HepG2 (cell line): ENCODE results near the gene SPSB1. TPM values are rescaled to one million over a fixed set of nuclear protein-coding genes. Genes with fewer than 3 reads are reported as not detected.

Source experiments
- CREM ChIP-seq, 2 experiments: sonication (generic) in 1 of 2; formaldehyde crosslinking in 1 of 2; IDR thresholded peaks; 2 replicates each; pipeline versions ENCODE4 v1.4.0 to v1.6.1; 2016 to 2020; ENCODE audit warnings: antibody characterized with exemption in 1 of 2, mild to moderate bottlenecking in 1 of 2, missing genetic modification reagents in 1 of 2
- E2F2 ChIP-seq: sonication (generic); formaldehyde crosslinking; IDR thresholded peaks from 2 replicates; pipeline ENCODE4 v1.4.0; 2020; ENCODE audit warnings: missing genetic modification reagents, borderline replicate concordance
- GATAD1 ChIP-seq: IDR thresholded peaks from 2 replicates; pipeline ENCODE4 v1.6.1; 2016; ENCODE audit warnings: missing genetic modification reagents, missing compliant biosample characterization
- HMGA1 ChIP-seq: sonication (generic); formaldehyde crosslinking; conservative IDR thresholded peaks from 2 replicates; pipeline ENCODE4 v1.4.0; 2020; ENCODE audit warnings: missing genetic modification reagents
- MATR3 ChIP-seq: sonication (generic); formaldehyde crosslinking; IDR thresholded peaks from 2 replicates; pipeline ENCODE4 v1.4.0; 2020; ENCODE audit warnings: missing genetic modification reagents
- MED1 ChIP-seq: sonication (generic); formaldehyde crosslinking; IDR thresholded peaks from 2 replicates; pipeline ENCODE4 v1.4.0; 2020; ENCODE audit warnings: missing genetic modification reagents
- PATZ1 ChIP-seq: sonication (generic); formaldehyde crosslinking; IDR thresholded peaks from 2 replicates; pipeline ENCODE4 v1.4.0; 2020; ENCODE audit warnings: missing genetic modification reagents
- POLR2AphosphoS5 ChIP-seq: IDR thresholded peaks from 2 replicates; pipeline ENCODE4 v1.6.1; 2012; ENCODE audit warnings: low read depth, low read length
- RFX5 ChIP-seq: IDR thresholded peaks from 2 replicates; pipeline ENCODE4 v1.6.1; 2011; ENCODE audit warnings: low read depth, low read length, improper control_type of control experiment
- RXRA ChIP-seq: sonication (generic); formaldehyde crosslinking; IDR thresholded peaks from 2 replicates; pipeline ENCODE4 v1.5.1; 2020; ENCODE audit warnings: missing genetic modification reagents
- SETDB1 ChIP-seq: sonication (generic); formaldehyde crosslinking; IDR thresholded peaks from 2 replicates; pipeline ENCODE4 v1.5.1; 2020; ENCODE audit warnings: missing genetic modification reagents, mild to moderate bottlenecking, borderline replicate concordance
- SOX6 ChIP-seq, 2 experiments: fragments of 450-650 bp in 1 of 2; sonication (generic) in 1 of 2; formaldehyde crosslinking in 1 of 2; IDR thresholded peaks; 2 replicates each; pipeline versions ENCODE4 v1.4.0 to v1.6.1; 2017 to 2020; ENCODE audit warnings: antibody characterized with exemption in 1 of 2, mild to moderate bottlenecking in 1 of 2, missing genetic modification reagents in 1 of 2
- XRCC5 ChIP-seq: fragments of 200-400 bp; formaldehyde crosslinking; optimal IDR thresholded peaks from 2 replicates; pipeline ENCODE3; 2017; ENCODE audit warnings: mild to moderate bottlenecking, low read length
- ZFP90 ChIP-seq: sonication (generic); formaldehyde crosslinking; IDR thresholded peaks from 2 replicates; pipeline ENCODE4 v1.8.0; 2022; ENCODE audit warnings: missing genetic modification reagents, mild to moderate bottlenecking, inconsistent platforms, borderline replicate concordance
- ZNF256 ChIP-seq: sonication (generic); formaldehyde crosslinking; conservative IDR thresholded peaks from 2 replicates; pipeline ENCODE4 v1.4.0; 2020; ENCODE audit warnings: missing genetic modification reagents
- ZNF292 ChIP-seq: sonication (generic); formaldehyde crosslinking; IDR thresholded peaks from 2 replicates; pipeline ENCODE4 v1.8.1; 2022; ENCODE audit warnings: mild to moderate bottlenecking, low read depth, missing genetic modification reagents, borderline replicate concordance
- ZNF550 ChIP-seq: sonication (generic); formaldehyde crosslinking; IDR thresholded peaks from 2 replicates; pipeline ENCODE4 v1.4.0; 2020; ENCODE audit warnings: mild to moderate bottlenecking, missing genetic modification reagents, borderline replicate concordance
- ZNF761 ChIP-seq: sonication (generic); formaldehyde crosslinking; conservative IDR thresholded peaks from 2 replicates; pipeline ENCODE4 v1.4.0; 2020; ENCODE audit warnings: mild to moderate bottlenecking, missing genetic modification reagents
- ZNF766 ChIP-seq: sonication (generic); formaldehyde crosslinking; IDR thresholded peaks from 2 replicates; pipeline ENCODE4 v1.5.0; 2020; ENCODE audit warnings: missing genetic modification reagents, borderline replicate concordance
- ZNF83 ChIP-seq: sonication (generic); formaldehyde crosslinking; IDR thresholded peaks from 2 replicates; pipeline ENCODE4 v1.4.0; 2020; ENCODE audit warnings: missing genetic modification reagents, mild to moderate bottlenecking, borderline replicate concordance
- ZSCAN22 ChIP-seq: sonication (generic); formaldehyde crosslinking; IDR thresholded peaks from 2 replicates; pipeline ENCODE4 v1.4.0; 2020; ENCODE audit warnings: mild to moderate bottlenecking, missing genetic modification reagents
- ZSCAN30 ChIP-seq: sonication (generic); formaldehyde crosslinking; IDR thresholded peaks from 2 replicates; pipeline ENCODE4 v1.5.0; 2020; ENCODE audit warnings: mild to moderate bottlenecking, missing genetic modification reagents
- polyA plus RNA-seq, 8 experiments: library from polyadenylated mRNA; depleted of rRNA in 3 of 8; stranded (reverse) in 7 of 8; unstranded in 1 of 8; fragments of >200 nt; fragmentation: Illumina TruSeq in 4 of 8; extraction: Trizol in 4 of 8; gene quantifications; 2 replicates each; pipeline versions ENCODE4 v1.2.1 to v1.2.3, GENCODE V29; 2011 to 2016; ENCODE audit warnings: low read depth in 4 of 8, missing spikeins in 1 of 8, mixed read lengths in 1 of 8; ENCODE audit not compliant: insufficient read depth in 1 of 8
- total RNA-seq, 5 experiments: library from RNA; depleted of rRNA; stranded (reverse); fragments of >200 nt; fragmentation: Illumina TruSeq; extraction: Trizol; gene quantifications; 2 replicates each; pipeline ENCODE4 v1.2.3, GENCODE V29; 2016; ENCODE audit warnings: low read depth in 1 of 5
- TF ChIP-seq, protein P1 (sequence below): sonication (generic); formaldehyde crosslinking; conservative IDR thresholded peaks from 2 replicates; pipeline ENCODE4 v1.8.1; 2023; ENCODE audit warnings: missing genetic modification reagents
- TF ChIP-seq, protein P2 (sequence below): IDR thresholded peaks from 2 replicates; pipeline ENCODE4 v1.6.1; 2016; ENCODE audit warnings: missing biosample characterization, missing genetic modification reagents, low read depth

Gene SPSB1
- total and polyA plus RNA-seq, 2 of the 13 experiments (the other 11 are each of a cell fraction or from before 2014, with no cell fraction given), result 5.0 to 8.0 TPM

- no peak; the same call in 1 of the 2 replicates for TF ChIP-seq PATZ1
- no peak for TF ChIP-seq SETDB1 (CRISPR knock-in tag)
- 0 out of 2 replicates have a peak, but pooled peaks have one; percentile 17 for TF ChIP-seq GATAD1 (CRISPR knock-in tag)
- TF ChIP-seq HMGA1 (CRISPR knock-in tag), result no peak
- 0 out of 2 replicates have a peak, but pooled peaks have one; percentile 39 for TF ChIP-seq RXRA (CRISPR knock-in tag)
- TF ChIP-seq XRCC5, result peak; percentile 28
- TF ChIP-seq ZSCAN22 (CRISPR knock-in tag), result no peak
- no peak for TF ChIP-seq ZSCAN30
- TF ChIP-seq MATR3 (CRISPR knock-in tag), result no peak
- peak; percentile 13; the same call in 1 of the 2 replicates for TF ChIP-seq CREM (IDR thresholded peaks at IDR 0.05)
- no peak for TF ChIP-seq CREM (CRISPR knock-in tag; IDR thresholded peaks at IDR 0.05)
- no peak for TF ChIP-seq ZNF256
- TF ChIP-seq ZNF761 (CRISPR knock-in tag), result no peak
- peak; percentile 39; the same call in 1 of the 2 replicates for TF ChIP-seq POLR2AphosphoS5
- TF ChIP-seq, protein P1, sequence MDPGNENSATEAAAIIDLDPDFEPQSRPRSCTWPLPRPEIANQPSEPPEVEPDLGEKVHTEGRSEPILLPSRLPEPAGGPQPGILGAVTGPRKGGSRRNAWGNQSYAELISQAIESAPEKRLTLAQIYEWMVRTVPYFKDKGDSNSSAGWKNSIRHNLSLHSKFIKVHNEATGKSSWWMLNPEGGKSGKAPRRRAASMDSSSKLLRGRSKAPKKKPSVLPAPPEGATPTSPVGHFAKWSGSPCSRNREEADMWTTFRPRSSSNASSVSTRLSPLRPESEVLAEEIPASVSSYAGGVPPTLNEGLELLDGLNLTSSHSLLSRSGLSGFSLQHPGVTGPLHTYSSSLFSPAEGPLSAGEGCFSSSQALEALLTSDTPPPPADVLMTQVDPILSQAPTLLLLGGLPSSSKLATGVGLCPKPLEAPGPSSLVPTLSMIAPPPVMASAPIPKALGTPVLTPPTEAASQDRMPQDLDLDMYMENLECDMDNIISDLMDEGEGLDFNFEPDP (CRISPR knock-in tag), result no peak
- TF ChIP-seq E2F2 (CRISPR knock-in tag), result no peak
- no peak for TF ChIP-seq ZNF83 (CRISPR knock-in tag)
- TF ChIP-seq ZNF550, result no peak
- TF ChIP-seq, protein P2, sequence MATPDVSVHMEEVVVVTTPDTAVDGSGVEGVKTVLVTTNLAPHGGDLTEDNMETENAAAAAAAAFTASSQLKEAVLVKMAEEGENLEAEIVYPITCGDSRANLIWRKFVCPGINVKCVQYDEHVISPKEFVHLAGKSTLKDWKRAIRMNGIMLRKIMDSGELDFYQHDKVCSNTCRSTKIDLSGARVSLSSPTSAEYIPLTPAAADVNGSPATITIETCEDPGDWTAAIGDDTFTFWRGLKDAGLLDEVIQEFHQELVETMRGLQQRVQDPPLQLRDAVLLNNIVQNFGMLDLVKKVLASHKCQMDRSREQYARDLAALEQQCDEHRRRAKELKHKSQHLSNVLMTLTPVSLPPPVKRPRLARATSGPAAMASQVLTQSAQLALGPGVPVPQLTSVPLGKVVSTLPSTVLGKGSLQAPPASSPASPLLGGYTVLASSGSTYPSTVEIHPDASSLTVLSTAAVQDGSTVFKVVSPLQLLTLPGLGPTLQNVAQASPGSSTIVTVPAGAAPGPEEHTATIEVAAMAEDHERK (CRISPR knock-in tag), result no peak
- TF ChIP-seq ZFP90 (CRISPR knock-in tag), result peak; percentile 22; the same call in 1 of the 2 replicates
- TF ChIP-seq RFX5, result no peak
- no peak for TF ChIP-seq MED1
- TF ChIP-seq SOX6 (IDR thresholded peaks at IDR 0.05), result no peak
- peak; percentile 33; the same call in 1 of the 2 replicates for TF ChIP-seq SOX6 (CRISPR knock-in tag; IDR thresholded peaks at IDR 0.05)
- TF ChIP-seq ZNF292, result no peak
- 0 out of 2 replicates have a peak, but pooled peaks have one; percentile 30 for TF ChIP-seq ZNF766 (CRISPR knock-in tag)
These were observed 13.4 kb upstream of the SPSB1 start (continued) for GRCh38 chr1:9279172-9279840.
